HG02798 (cell line): ENCODE measurements around the gene TXNRD2.

Source experiments
- ATAC-seq: cut with Tn5 transposase; IDR thresholded peaks from one replicate; pipeline ENCODE4 v1.9.1; 2021; ENCODE audit warnings: mild to moderate bottlenecking; ENCODE audit not compliant: unreplicated experiment, poor library complexity

Gene TXNRD2

GRCh38 chr22:19852177-19852781, 89.3 kb downstream of the TXNRD2 start:
- no peak for ATAC-seq

DNA sequence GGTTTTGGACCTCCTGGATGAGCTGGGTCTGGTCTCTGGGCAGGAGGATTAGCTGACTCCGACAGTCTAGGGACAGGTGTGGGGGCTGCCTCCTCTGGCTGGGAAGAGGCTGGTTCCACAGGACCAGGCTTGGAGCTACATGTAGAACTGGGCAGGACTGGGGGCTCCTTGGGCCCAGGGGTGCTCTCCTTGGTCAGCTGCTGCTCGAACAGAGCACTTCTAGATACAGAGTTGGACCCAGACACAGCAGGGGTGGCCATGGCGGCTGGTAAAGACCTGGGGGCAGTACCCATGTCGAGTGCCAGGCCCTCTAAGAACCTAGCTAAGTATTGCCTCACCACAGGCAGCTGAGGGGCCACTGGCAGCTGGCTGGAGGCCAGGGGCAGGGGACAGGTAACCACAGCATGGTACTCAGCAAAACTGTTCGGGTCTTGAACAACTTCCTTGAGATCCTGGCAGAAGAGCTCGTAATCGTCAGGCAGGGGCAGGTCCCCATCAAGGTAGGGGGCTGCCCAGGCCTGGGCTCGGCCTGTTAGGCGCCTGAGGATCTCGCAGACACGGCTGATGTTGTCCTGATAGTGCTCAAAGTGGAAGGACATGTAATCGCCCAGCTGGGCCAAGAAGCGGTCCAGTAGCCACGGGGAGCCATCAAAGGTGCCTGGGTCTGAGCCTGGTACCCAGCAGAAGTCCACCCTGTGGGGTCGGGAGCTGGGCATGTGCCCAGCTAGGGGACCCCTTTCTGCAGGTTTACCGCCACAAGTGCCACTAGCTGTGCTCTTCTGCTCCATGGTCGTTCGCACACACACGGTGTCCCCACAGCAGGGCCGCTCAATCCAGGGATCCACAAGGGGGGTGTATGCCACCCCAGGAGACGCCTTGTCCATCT, 90.1 kb downstream of the TXNRD2 start:
- ATAC-seq: no peak

DNA sequence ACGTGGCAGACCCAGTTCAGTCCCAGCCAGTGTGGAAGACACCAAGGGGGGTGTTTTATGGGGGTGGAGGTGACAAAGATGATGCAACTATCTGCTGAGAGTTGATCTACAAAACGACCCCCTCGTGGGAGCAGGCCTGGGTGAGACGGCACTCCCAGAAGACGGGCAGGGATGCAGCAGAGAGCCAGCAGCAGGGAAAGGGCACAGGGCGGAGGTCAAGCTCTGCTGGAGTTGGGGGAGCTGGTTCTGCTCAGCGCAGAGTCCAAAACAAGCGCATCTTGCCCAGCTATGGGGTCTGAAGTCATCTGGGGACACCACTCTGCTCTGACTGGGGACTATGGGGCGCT, 90.9 kb downstream of the TXNRD2 start:
- no peak for ATAC-seq

GRCh38 chr22:19849835-19850762, 91.5 kb downstream of the TXNRD2 start:
- no peak for ATAC-seq

DNA sequence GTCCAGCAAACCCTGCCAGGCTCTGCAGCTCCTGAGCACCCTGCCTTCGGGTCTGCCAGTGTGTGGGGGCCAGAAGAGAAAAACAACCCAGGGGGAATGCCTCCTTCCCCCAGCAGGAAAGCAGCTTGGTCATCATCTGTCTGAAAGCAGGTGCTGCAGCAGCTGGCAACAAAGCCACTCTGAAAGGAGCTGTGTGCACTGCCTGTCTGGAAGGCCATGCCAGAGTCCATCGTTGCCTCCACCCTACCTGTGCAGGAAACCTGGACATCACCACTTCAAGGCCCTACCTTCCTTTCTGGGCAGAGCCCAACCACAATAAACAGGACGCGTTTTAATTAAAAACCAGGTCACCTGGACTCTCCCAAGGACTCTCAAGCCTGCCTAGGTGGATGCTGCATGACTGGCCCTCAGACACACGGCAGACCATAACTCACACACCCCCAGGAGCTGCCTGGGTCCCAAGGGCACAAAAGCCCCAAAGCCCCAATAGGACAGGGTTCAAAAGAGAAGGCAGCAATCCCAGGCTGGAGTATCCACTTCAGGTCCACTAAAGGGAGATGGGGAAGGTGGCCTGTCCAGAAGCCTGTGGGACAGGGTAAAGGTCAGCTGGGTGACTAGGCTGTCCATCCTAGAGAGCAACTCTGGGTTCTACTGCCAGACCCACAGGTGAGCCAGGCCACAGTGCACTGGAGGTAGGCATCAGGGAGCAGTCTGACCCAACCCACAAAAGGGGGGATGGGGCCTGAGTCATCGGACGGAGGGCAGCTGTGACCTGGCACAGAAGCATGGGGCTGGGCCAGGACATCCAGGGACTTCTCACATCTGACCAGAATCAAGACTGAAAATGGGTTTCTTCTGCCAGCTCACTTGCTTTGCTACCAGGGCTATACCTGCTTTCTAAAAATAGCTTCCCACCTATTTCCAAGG, 93.1 kb downstream of the TXNRD2 start:
- ATAC-seq: no peak

GRCh38 chr22:19847345-19847632, 94.3 kb downstream of the TXNRD2 start:
- ATAC-seq: no peak

- no peak for ATAC-seq
Measured at GRCh38 chr22:19846620-19847344, 94.8 kb downstream of the TXNRD2 start.

DNA sequence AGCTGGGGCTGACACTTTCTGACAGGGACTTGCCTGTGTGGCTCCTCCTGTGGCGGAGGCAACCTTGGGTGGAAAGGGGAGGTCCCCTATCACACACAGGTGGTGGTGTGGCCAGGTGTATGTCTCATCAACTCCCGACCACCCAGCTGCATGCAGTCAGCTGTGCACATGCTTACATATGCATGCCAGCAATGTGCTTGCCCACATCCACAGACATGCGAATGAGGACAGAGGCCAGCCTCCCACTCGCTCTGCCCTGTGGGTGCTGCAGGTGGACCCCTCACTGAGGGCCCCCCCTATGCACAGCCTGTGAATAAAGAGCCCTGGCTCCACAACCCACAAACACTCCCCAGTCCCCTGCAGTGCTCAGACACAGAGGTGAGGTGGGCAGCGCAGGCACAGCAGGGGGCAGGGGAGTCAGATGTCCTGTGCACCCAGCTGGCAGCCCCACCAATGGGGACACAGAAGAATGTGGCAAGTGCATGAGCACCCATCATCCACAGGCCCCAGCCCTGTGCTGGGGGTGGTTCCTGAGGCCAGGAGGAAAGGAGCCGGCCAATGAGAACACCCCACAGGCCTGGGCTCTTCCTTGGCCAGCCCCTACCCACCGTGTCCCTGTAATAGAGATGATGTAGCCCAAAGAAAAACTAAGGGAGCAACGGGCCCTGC, 96.4 kb downstream of the TXNRD2 start:
- ATAC-seq: no peak

DNA sequence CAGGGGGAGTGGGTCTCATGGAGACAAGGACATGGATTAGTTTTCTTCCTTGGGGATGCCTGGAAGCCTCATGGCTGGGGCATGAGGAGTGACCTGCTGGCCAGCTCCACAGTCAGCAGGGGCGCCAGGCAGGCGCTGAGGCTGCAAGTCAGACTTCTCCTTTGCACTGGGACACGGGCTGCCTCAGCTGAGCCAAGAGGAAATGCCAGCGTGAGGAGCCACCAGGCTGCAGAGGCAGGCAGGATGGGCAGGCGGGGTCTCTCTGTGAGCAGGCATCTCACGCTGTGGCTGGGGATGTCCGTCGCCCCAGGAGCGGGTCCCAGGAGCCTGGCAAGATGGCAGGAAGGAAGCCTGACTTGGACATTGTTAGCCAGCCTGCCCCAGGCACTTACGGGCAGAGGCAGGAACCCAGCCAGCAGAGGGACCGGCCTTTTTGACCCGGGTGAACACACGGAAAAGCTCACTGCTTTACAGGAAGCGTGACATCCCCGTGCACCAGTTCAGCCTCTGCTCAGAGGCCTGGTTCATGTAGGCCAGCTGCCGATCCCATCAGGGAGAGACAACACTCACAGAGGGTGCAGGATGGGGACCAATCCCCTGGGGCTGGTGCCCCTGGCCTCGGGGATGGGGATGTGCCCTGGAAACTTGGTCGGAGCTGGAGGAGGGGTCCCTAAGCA, 97.1 kb downstream of the TXNRD2 start:
- no peak for ATAC-seq

- ATAC-seq: no peak
Measured at GRCh38 chr22:19843857-19844376, 97.7 kb downstream of the TXNRD2 start.

GRCh38 chr22:19843107-19843856, 98.3 kb downstream of the TXNRD2 start:
- no peak for ATAC-seq

DNA sequence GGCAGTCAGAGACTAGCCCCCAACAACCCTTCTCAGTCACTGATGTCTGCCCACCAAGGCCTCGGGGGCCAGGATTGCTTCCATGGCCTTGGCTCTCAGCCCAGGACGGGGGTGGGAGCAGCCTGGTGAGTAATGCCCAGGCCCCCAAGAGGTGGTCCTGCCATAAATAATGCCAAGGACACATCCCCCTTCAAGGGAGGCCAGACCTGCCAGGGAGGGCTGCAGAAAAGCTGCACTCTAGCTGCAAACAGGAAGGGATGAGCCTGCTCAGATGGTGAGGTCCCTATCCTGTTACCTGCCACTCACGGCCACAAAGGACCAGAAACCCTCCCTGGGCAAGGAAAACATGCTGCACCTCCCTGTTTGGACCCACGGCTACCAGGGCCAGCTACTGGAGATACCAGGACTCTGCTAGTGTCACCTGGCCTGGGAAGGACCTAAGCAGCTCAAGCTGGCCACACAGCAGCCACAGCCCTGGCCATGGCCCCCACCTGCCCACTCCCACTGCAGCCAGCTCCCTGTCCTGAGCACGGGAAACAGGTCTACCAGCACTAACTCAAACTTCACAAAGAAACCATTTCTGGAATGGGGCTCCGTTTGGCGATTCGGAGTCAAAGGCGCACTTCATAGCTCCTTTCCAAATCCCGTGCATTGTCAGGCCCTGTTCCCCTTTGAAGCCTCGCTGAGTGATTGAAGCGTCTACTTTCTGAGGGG, 99.1 kb downstream of the TXNRD2 start:
- no peak for ATAC-seq

DNA sequence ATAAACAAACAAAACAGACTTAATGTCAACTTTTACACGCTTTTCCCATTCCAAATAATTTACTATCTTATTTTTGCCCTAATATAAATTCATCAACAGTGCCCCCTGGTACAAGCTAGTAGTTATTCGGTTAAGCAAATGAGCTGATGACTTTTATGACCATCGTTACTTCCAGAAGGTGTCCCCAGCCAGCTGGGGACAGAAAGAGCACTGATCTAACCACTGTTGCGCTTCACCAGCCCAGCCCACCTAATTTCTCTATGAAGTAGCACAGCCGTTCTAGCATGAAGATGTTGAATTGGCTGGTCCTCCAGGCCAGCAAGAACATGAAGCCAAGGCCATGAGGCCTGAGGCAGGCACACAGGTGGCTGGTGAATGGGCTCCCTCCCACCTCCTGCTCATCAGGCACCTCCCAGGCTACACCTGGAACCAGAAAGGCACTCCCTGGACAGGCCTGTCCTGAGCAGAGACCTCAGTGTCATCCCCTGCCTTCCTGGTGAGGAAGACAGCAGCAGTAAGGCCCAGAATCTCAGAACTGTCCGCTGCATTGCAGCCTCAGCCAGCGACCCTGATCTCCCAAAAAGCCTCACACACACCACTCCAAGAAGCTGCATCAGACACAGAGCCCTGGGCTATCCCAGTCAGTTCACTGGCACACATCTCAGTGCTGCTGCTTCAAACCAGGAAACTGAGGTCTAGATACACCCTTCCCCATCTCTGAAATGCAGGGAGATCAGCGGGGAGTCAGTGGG, 99.8 kb downstream of the TXNRD2 start:
- ATAC-seq: no peak

GRCh38 chr22:19840955-19841640, 100.5 kb downstream of the TXNRD2 start:
- ATAC-seq: no peak

DNA sequence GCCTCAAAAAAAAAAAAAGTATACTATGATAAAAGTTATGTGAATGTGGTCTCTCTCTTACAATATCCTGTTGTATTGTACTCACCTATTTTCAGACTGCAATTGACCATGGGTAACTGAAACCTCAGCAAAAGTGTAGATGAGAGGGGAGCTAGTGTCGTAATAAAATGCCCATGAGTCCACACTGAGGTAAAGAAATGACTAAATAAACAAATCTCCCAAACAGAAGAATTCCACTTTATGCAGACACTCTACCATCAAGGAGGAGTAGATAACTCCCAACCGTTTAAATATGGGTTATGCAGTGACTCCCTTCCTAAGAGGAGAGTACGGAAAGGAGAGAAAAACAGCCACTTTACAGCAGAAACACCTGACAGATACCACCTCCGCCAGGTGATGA, 101.6 kb downstream of the TXNRD2 start:
- no peak for ATAC-seq

- no peak for ATAC-seq
Measured at GRCh38 chr22:19837915-19838314, 103.7 kb downstream of the TXNRD2 start.
